ENCODE results near the gene MB.

Gene MB

DNA sequence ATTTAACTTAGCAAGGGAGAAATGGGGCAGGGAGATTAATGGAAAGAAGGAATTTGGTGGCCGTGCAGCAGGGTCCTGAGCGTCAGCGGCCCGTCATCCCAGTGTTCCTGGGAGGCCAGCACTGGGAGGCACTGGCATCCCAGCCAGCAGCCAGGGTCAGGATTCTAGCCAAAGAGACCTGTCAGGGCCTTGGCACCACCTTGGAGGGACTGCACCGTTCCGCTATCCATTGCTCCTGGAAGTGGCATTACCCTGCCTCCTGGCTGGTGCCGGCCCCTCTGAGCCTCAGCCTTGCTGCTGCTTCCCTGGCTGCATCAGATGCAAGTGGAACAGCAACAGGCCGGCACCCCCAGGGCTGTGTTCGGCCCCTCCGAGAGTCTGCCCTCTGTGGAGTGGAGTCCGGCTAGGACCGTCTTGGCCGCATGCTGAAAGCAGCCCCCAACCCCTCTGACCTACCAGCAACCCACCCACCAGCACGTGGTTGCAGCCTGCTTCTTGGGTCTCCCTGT is 46.4 kb downstream of the MB start:
- no peak for DNase-seq

DNA sequence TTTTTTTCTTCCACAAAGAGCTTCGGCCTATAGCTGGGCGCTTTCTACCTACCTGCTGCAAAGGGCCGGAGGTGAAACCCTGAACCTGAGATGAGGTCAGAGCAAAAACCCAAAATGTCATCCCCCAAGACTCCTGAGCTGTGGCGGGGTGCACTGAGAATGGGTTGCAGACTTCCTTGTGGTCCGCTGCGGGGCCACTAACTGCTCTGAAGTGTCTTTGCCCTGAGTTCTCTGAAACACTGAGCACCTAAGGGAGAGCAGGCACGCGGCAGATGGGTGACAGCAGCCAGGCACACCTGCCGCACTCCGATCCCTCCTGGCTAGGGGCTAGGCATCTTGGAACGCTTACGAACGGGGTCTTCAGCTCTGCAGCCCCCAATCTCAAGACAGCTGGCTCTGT is 47.2 kb downstream of the MB start:
- DNase-seq, result no peak

DNA sequence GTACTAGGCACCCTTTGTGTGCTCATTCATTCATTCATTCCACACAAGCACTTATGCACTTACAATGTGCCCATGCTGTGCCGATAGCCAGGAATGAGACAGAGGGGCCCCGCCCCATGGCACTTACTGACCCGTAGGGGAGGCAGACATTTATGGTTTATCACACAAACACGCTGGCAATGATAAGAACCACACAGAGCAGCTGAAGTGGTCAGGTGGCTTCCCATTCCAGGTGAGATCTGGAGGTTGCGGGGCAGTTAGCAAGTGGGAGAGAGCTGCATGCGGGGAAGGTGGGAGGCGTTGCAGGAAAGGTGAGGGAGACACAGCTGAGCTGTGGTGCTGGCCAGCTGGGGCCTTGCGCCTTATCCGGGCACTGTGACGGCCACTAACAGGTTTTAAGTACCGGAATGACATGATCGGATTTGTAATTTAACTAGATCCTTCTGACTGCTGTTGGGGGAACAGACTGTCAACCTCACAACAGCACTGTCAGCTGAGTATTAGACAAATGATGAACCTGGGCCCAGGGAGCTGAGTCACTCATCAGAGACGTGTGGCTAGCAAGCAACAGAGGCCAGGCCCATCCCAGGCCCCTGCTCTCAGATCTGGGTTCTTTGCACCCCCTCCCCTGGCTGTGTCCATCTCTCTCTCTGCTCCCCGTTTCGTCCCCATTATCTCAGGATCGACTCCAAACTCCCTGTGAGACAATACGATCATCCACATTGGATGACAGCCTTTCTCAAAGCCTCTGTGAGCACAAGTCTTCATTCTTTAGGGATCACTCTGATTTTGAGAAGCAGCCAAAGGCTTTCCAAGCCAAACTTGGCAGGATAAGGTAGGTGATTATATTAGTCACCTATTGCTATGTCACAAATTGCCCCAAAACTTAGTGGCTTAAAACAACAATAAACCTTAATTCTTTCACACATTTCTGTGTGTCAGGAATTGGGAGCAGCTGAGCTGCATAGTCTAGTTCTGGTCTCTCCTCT is 48.1 kb downstream of the MB start:
- no peak for DNase-seq

DNA sequence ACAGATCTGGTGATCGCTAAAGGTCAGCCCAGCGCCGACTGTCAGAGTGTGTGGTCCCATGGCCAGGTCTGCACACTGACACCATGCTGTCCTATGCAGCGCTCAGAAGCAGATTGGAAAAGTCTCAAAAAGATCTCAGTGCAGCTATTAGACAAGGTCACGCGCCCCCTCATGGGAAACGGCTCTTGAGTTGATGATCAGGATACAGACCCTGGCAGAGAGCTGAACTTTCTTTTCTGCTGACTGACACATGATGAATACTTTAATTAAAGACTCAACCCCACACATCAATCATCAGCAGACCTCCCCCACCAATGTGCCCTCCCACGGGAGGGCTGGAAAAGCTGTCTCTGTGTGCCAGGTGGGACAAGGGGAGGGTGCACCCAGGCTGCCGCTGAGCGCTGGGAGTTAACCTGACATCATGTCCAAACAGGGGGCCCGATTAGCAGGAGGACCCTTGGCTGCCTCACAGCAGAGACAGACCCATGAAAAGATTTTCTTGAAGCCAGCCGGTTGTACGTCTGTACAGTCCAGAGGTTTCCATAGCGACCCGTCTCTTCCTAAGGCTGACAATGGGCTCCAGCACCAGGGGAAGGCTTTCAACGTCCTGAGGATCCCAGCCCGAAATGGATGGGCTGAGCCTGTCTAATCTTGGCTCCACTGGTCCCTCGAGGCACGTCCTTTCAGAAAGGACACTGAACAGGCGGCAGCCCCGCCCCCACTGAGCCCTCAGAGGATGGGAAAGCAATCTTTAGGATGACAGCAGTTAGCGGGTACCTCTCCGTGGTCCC is 49.6 kb downstream of the MB start:
- DNase-seq, result no peak

DNA sequence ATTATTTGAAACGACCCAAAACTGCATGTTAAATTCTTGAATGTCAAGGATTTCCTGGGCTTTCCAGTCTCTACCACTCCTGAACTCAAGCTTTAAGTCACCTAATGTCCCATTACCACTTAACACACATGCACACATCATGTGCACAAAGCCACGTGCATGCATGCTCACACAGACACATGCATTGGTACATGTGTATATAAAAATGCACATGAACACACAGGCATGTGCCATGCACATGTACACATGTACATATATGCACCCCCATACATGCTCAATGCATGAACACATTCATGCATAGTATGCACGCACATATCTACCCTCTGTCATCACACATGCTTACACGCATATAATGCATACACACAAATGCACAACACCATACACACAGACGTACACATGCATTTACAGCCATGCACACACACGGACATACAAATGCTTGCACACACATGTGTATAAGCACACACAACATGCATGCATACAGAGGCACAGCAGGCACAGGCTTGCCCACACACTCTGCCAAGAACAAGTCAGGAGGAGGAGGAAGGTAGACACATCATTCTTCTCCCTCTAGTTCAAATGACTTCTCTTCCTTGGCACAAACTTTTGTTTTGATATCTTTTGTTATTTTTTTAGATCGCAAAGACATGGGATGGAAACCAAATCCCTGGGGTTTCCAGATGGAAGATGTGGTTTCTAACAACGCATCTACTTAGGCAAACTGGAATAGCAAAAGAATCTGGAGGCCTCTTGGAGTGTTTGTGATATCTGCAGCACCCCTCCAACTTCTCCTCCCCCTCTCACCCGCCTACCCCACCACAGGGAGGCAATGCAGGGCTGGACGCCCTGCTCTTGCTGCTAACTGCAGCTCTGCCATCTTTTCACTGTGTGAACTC is 51.9 kb downstream of the MB start:
- no peak for DNase-seq

DNA sequence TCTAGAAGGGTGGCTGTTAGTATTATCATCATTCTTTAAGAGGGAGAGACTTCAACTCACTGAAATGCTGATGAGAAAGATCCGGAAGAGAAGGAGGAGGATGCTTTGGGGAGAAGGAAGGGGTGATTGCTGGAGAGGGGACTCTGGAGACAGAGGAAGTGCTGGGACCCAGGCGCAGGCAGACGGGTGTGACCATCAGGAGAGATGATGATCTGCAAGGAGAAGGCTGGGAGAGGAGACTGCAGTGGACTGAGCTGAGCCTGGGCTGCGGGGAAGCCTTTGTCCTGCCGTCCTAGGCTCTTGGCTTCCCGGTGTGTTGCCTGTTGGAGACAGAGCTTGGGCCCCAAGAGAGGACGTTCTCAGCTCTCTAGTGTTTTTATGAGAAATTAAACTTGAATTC is 53.9 kb downstream of the MB start:
- no peak for DNase-seq

DNA sequence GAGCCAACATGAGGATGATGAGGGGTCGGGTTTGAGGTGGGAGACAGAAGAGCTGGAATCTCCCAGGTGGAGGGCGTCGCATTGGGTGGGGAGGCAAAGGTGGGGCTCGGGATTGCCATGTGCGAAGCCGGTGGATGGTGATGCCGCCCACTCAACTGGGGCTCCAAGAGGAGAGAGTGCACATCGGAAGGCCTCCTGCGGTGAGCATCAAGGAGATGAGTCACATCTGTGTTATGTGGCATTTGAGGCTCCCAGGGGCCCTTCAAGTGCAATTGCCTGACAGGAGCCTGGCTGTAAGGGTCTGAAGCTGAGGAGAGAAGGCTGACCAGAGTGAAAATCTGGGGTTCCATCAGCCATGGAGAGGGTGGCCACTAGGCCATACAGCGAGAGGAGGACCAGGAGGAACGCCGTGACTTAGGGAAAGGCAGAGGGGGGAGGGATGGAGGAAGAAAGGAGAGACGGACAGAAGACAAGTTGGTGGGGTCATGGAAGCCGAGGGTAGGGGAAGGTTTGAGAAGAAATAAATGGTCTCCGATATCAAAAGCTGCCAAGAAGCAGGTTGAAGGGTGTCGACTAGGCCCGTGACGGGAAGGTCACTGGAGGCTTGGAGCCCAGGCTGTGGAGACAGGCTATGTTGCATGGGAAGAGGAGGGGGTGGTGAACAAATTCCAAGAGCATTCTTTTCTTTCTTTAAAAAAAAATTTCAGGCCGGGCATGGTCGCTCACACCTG is 55.2 kb downstream of the MB start:
- DNase-seq, result no peak

DNA sequence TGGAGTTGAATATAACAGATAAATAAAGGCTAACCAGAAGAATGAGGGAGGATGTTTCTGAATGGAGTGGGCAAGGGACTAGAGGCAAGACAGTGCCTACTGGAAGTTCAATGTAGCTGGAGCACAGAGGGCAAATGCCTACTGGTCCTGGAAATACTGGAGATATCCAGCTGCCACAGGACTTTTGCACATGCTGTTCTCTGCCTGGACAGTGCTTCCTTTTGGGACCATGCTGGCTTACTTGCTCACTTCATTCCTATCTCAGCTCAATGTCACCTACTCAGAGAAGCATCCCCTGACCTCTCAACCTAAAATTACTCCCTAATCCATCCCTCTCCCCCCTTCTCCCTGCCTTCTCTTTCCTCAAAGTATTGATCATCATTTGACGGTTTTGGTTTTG is 56.3 kb downstream of the MB start:
- DNase-seq, result no peak

DNA sequence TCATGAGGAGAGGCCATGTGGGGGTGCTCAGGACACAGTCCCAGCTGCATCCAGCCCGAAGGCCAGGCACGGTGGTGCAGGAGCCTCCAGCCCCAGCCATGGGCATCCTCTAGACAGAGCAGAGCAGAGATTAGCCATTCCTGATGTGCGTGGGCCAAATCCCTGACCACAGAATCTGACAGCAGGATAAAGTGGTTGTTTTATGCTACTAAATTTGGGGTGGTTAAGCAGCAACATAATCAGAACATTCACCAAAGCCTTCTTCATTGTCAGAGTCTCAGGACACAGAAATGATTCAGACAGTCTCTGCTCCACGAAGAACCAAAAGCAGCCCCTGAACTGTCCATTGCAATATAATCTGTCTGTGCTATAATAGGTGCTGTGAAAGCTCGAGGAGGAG is 56.8 kb downstream of the MB start:
- DNase-seq, result no peak

DNA sequence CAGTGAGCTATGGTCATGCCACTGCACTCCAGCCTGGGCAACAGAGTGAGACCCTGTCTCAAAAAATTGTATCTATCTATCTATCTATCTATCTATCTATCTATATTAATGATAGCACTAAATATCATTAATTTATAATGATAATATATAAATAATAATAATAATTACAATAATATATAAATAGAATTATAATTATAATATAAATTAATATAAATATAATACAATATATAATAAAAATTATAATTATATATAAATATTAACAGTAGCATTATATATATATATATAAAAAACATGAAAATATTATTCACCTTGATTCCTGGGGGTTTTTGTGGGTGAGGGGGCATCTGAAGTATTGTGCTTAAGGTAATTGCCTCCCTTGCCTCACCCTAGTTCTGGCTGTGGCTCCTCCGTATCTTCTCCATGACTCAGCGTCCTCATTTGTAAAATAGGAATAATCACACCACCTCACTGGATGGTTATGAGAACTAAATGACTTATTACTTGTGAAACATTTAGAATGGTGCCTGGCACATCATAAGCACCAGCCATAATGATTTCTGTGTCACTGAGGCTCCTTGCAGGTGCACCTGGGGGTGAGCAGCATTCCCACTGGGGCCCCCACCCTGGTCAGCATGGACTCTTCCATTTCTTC is 57.6 kb downstream of the MB start:
- DNase-seq, result no peak

DNA sequence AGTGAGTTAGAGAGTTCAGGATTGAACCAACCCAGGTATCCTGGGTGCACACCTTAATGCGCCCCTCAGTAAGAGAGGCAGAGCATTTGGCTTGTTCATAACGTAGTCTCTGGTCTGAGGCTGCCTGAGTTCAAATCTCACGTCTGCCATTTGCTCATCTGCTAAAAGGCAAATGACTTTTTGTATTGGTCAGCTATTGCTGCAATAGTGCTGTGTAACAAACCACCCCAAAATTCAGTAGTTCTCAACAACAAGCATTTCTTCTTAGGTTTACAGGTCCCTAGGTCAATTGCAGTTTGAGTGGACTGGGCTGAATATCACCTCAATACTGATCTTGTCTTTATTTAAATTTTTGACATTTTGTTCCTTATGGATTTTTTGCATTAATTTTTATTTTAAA is 58.4 kb downstream of the MB start:
- no peak for DNase-seq

DNA sequence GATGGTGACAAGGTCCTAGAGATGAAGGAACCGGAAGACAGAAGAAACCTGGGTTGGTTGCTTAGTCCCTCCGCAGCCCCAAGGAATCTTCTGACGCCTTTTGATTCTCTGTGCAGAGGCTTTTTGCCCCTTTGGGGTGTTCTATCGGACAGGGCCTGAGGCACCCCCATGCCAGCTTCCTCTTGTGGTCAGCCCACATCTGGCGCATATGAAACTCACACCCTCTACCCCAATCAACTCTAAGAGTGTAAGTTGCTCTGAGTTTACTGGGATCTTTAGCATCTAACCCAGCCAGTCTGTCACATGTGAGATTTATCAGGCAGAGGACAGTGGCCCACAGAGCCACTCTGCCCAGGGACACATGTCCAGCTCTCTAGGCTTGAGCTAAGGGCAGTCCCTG is 59.1 kb downstream of the MB start:
- no peak for DNase-seq

Measured in CD4-positive, alpha-beta T cell treated with Interleukin-12 subunit alpha and Interleukin-12 subunit beta, for 1 hour (primary cell).